Activated naive CD8-positive, alpha-beta T cell (primary cell): ENCODE data around the gene BLTP3A.
"Not testable (repeated sequence)": the region's sequence is repeated elsewhere in the genome, so short reads cannot be mapped to it uniquely, and the experiment has no call there.

Experiments
- H3K27ac Mint-ChIP-seq: one replicate; pipeline ENCODE4 v1.8.0; 2021; ENCODE audit warnings: mixed read lengths
- H3K27me3 Mint-ChIP-seq: one replicate; pipeline ENCODE4 v1.8.0; 2021; ENCODE audit warnings: mixed read lengths
- H3K36me3 Mint-ChIP-seq: one replicate; pipeline ENCODE4 v1.8.0; 2021; ENCODE audit warnings: mixed read lengths
- H3K4me1 Mint-ChIP-seq: one replicate; pipeline ENCODE4 v1.8.0; 2021; ENCODE audit warnings: low read depth, mixed read lengths
- H3K4me3 Mint-ChIP-seq: one replicate; pipeline ENCODE4 v1.8.0; 2021; ENCODE audit warnings: mild to moderate bottlenecking, mixed read lengths
- H3K9me3 Mint-ChIP-seq: one replicate; pipeline ENCODE4 v1.8.0; 2021; ENCODE audit warnings: low read depth, mixed read lengths

Gene BLTP3A

GRCh38 chr6:34773916-34774315 lies 18.0 kb upstream of the BLTP3A start:
- Mint-ChIP-seq H3K27me3 (no peaks in the 10 kb centered on the region), H3K4me1 (peaks cover 18% of the 10 kb centered on the region), H3K9me3 (no peaks in the 10 kb centered on the region), H3K4me3 (no peak overlapping the region), H3K36me3 (peaks cover 12% of the 10 kb centered on the region), H3K27ac (no peak overlapping the region)

GRCh38 chr6:34774967-34775366 lies 16.9 kb upstream of the BLTP3A start:
- no peaks in the 10 kb centered on the region for H3K9me3 Mint-ChIP-seq
- H3K4me3 Mint-ChIP-seq, result no peak overlapping the region
- H3K27ac Mint-ChIP-seq, result no peak overlapping the region
- H3K27me3 Mint-ChIP-seq, result no peaks in the 10 kb centered on the region
- peaks cover 12% of the 10 kb centered on the region for H3K36me3 Mint-ChIP-seq
- peaks cover 18% of the 10 kb centered on the region for H3K4me1 Mint-ChIP-seq

DNA sequence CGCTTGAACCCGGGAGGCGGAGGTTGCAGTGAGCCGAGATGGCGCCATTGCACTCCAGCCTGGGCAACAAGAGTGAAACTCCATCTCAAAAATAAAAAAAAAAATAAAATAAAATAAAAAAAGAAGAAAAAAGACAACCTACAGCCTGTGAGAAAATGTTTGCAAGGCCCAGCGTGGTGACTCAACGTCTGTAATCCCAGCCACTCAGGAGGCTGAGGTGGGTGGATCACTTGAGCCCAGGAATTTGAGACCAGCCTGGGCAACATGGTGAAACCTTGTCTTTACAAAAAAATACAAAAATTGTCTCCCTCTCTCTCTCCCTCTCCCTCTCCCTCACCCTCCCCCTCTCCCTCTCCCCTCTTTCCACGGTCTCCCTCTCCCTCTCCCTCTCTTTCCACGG lies 6.5 kb upstream of the BLTP3A start:
- not testable (repeated sequence) for H3K36me3 Mint-ChIP-seq, H3K27me3 Mint-ChIP-seq, H3K4me3 Mint-ChIP-seq, H3K27ac Mint-ChIP-seq, H3K9me3 Mint-ChIP-seq, H3K4me1 Mint-ChIP-seq

DNA sequence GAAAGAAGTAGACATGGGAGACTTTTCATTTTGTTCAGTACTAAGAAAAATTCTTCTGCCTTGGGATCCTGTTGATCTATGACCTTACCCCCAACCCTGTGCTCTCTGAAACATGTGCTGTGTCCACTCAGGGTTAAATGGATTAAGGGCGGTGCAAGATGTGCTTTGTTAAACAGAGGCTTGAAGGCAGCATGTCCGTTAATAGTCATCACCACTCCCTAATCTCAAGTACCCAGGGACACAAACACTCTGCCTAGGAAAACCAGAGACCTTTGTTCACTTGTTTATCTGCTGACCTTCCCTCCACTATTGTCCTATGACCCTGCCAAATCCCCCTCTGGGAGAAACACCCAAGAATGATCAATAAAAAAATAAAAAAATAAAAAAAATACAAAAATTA lies 4.7 kb upstream of the BLTP3A start:
- H3K27ac Mint-ChIP-seq, H3K9me3 Mint-ChIP-seq, H3K27me3 Mint-ChIP-seq, H3K4me3 Mint-ChIP-seq, H3K36me3 Mint-ChIP-seq, H3K4me1 Mint-ChIP-seq: not testable (repeated sequence)

- Mint-ChIP-seq H3K36me3 (no peaks in the 10 kb centered on the region), H3K9me3 (no peaks in the 10 kb centered on the region), H3K27me3 (no peaks in the 10 kb centered on the region), H3K4me1 (peaks cover 14% of the 10 kb centered on the region), H3K27ac (no peak overlapping the region), H3K4me3 (no peak overlapping the region)
Observed at GRCh38 chr6:34788111-34788510, 3.8 kb upstream of the BLTP3A start.

- H3K27ac Mint-ChIP-seq, result peak overlapping the region; percentile 90
- H3K4me1 Mint-ChIP-seq, result peaks cover 26% of the 10 kb centered on the region
- no peaks in the 10 kb centered on the region for H3K9me3 Mint-ChIP-seq
- no peaks in the 10 kb centered on the region for H3K27me3 Mint-ChIP-seq
- peaks cover 5% of the 10 kb centered on the region for H3K36me3 Mint-ChIP-seq
- H3K4me3 Mint-ChIP-seq, result peak overlapping the region; percentile 94
Observed at GRCh38 chr6:34791164-34791700, 651 bp upstream of the BLTP3A start.

DNA sequence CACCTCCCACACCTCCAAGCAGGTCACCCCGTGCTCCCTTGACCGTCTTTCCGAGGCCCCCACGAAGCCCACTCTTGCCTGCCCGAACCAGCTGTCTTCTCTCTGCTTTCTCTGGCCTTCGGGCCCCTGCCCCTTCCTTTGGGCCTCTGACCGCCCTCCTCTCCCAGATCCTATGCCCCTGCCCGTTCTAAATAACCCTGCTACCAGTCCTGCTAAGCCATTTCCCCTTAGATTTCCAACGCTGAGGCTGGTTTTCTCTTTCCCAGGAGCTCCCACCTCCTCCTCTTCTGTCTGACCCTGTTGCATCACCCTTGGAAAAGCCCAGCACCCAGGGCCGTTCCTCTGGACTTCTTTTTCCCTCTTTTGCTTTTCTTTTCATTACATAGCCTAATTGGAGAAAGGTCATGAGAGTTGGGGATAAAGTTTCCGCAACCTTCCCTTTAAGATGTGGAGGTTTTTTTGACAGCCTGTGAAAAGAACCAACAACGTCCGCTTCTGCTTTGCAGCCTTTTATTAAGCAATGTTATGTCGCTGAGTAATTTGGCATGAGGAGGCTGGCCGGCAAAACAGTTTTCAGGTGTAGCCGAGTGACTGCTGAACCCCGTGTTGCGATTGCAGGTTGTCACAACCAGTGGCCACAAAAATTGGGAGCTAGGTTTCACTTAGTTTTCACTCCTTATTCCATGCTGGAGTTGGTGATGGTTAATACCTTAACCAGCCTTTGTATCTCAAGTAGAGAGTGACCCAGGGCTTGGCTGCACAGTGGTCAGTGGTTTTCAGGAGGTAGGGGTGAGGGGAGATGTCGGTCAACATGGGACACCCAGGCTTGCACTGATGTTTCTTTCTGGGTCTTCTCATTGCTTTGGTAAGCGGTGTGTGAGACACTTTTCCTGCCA lies 970 bp downstream of the BLTP3A start:
- Mint-ChIP-seq H3K4me1 (peaks cover 26% of the 10 kb centered on the region), H3K9me3 (no peaks in the 10 kb centered on the region), H3K27ac (peak overlapping the region; percentile 94), H3K4me3 (peak overlapping the region; percentile 98), H3K36me3 (peaks cover 7% of the 10 kb centered on the region), H3K27me3 (no peaks in the 10 kb centered on the region)

DNA sequence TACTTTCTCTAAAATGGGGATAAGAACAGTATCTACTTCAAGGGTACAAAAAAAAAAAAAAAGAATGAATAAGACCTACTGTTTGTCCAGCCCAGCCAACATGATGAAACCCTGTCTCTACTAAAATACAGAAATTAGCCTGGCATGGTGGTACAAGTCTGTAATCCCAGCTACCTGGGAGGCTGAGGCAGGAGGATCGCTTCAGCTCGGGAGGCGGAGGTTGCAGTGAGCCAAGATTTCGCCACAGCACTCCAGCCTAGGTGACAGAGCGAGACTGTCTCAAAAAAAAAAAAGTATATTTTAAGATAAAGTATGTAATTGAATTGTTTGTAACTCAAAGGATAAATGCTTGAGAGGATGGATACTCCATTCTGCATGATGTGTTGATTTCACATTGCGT lies 2.0 kb downstream of the BLTP3A start:
- H3K27ac Mint-ChIP-seq, result no peak overlapping the region
- H3K27me3 Mint-ChIP-seq, result no peaks in the 10 kb centered on the region
- H3K4me3 Mint-ChIP-seq, result peak overlapping the region; percentile 98
- peaks cover 26% of the 10 kb centered on the region for H3K4me1 Mint-ChIP-seq
- H3K36me3 Mint-ChIP-seq, result peaks cover 7% of the 10 kb centered on the region
- H3K9me3 Mint-ChIP-seq, result no peaks in the 10 kb centered on the region

DNA sequence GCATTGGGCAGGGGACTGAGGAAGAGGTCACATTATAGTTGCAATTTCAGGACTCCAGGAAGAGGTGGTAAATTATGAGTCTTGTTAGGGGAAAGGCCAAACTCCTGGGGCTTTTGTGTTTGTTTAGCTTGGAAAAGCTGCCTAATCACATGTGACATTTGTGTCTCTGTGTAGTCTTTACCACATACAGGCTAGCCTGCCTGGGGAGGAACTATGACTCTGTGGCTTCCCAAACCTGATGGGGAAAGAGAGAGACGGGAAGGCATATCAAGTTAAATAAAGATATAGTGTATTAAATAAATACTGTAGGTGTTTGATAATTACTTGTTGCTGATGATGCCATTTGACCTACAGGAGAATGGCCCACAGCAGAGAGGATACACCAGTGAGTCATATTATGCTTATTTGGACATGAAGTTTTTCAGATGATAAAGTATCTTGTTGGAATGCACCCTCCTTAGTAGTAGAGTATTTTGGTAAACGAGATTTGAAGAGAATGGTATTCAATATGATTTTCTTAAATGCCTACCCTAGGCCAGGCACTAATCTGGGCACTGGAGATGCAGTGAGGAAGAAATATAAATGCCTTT lies 4.0 kb downstream of the BLTP3A start:
- no peaks in the 10 kb centered on the region for H3K27me3 Mint-ChIP-seq
- peaks cover 7% of the 10 kb centered on the region for H3K36me3 Mint-ChIP-seq
- no peak overlapping the region for H3K27ac Mint-ChIP-seq
- H3K4me3 Mint-ChIP-seq, result no peak overlapping the region
- no peaks in the 10 kb centered on the region for H3K9me3 Mint-ChIP-seq
- peaks cover 24% of the 10 kb centered on the region for H3K4me1 Mint-ChIP-seq

- Mint-ChIP-seq H3K27me3 (no peaks in the 10 kb centered on the region), H3K4me1 (peaks cover 13% of the 10 kb centered on the region), H3K9me3 (no peaks in the 10 kb centered on the region), H3K4me3 (no peak overlapping the region), H3K27ac (no peak overlapping the region), H3K36me3 (peaks cover 7% of the 10 kb centered on the region)
Observed at GRCh38 chr6:34798057-34798456, 6.2 kb downstream of the BLTP3A start.

GRCh38 chr6:34799547-34799946 lies 7.7 kb downstream of the BLTP3A start:
- Mint-ChIP-seq H3K36me3 (peaks cover 7% of the 10 kb centered on the region), H3K4me1 (peaks cover 5% of the 10 kb centered on the region), H3K27me3 (no peaks in the 10 kb centered on the region), H3K4me3 (no peak overlapping the region), H3K9me3 (no peaks in the 10 kb centered on the region), H3K27ac (no peak overlapping the region)

GRCh38 chr6:34804543-34804942 lies 12.7 kb downstream of the BLTP3A start:
- H3K27ac Mint-ChIP-seq, result no peak overlapping the region
- H3K9me3 Mint-ChIP-seq, result no peaks in the 10 kb centered on the region
- peaks cover 5% of the 10 kb centered on the region for H3K4me1 Mint-ChIP-seq
- no peak overlapping the region for H3K4me3 Mint-ChIP-seq
- no peaks in the 10 kb centered on the region for H3K36me3 Mint-ChIP-seq
- no peaks in the 10 kb centered on the region for H3K27me3 Mint-ChIP-seq

DNA sequence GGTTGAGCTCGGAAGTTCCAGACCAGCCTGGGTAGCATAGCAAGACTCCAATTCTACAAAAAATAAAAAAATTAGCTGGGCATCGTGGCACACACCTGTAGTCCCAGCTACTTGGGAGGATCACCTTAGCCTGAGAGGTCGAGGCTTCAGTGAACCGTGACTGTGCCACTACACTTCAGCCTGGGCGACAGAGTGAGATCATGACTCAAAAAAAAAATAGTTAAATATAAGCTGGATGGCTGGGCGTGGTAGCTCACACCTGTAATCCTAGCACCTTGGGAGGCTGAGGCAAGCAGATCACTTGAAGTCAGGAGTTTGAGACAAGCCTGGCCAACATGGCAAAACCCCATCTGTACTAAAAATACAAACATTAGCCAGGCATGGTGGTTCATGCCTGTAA lies 13.2 kb downstream of the BLTP3A start:
- not testable (repeated sequence) for H3K27me3 Mint-ChIP-seq, H3K27ac Mint-ChIP-seq, H3K4me1 Mint-ChIP-seq, H3K36me3 Mint-ChIP-seq, H3K9me3 Mint-ChIP-seq, H3K4me3 Mint-ChIP-seq

GRCh38 chr6:34806738-34807453 lies 15.0 kb downstream of the BLTP3A start:
- Mint-ChIP-seq H3K36me3 (no peaks in the 10 kb centered on the region), H3K4me1 (peaks cover 9% of the 10 kb centered on the region), H3K4me3 (no peak overlapping the region), H3K27me3 (no peaks in the 10 kb centered on the region), H3K27ac (no peak overlapping the region), H3K9me3 (no peaks in the 10 kb centered on the region)

GRCh38 chr6:34808473-34808872 lies 16.6 kb downstream of the BLTP3A start:
- H3K36me3 Mint-ChIP-seq, result not testable (repeated sequence)

More at GRCh38 chr6:34808473-34808872, 16.6 kb downstream of the BLTP3A start:
- not testable (repeated sequence) for H3K27ac Mint-ChIP-seq, H3K9me3 Mint-ChIP-seq, H3K4me3 Mint-ChIP-seq, H3K27me3 Mint-ChIP-seq
- H3K4me1 Mint-ChIP-seq, result peaks cover 13% of the 10 kb centered on the region
